Neural crest cell (in vitro differentiated cells): Measurements from ENCODE around the gene MRPL34. TPM values are rescaled to one million over a fixed set of nuclear protein-coding genes. Genes with fewer than 3 reads are reported as not detected.
A peak's percentile ranks its signal among the peaks of the same experiment; 100 is the strongest.

ENCODE experiments used
- DNase-seq: peaks from one replicate; pipeline ENCODE4 v3.0.0; 2021; ENCODE audit warnings: low read depth, mixed read lengths, low spot score
- H3K27ac Mint-ChIP-seq: one replicate; pipeline ENCODE4 v1.8.0; 2021; ENCODE audit warnings: mild to moderate bottlenecking, mixed read lengths; ENCODE audit not compliant: unreplicated experiment
- H3K27me3 Mint-ChIP-seq: 2 replicates; pipeline ENCODE4 v1.8.0; 2021; ENCODE audit warnings: low read depth, mild to moderate bottlenecking, mixed read lengths
- H3K36me3 Mint-ChIP-seq: 2 replicates; pipeline ENCODE4 v1.8.0; 2021; ENCODE audit warnings: low read depth, mild to moderate bottlenecking, mixed read lengths
- H3K4me1 Mint-ChIP-seq: 2 replicates; pipeline ENCODE4 v1.8.0; 2021; ENCODE audit warnings: mixed read lengths
- H3K4me3 Mint-ChIP-seq: one replicate; pipeline ENCODE4 v1.8.0; 2021; ENCODE audit warnings: mild to moderate bottlenecking, mixed read lengths
- H3K9me3 Mint-ChIP-seq: 2 replicates; pipeline ENCODE4 v1.8.0; 2021; ENCODE audit warnings: mixed read lengths
- CTCF ChIP-seq: fragments of 200-600 bp; sonication (generic); conservative IDR thresholded peaks from 2 replicates; pipeline ENCODE4 v1.5.0; 2021; ENCODE audit warnings: antibody characterized with exemption, mild to moderate bottlenecking
- total RNA-seq: library from RNA; stranded (reverse); gene quantifications from 2 replicates; pipeline ENCODE4 v1.2.1, GENCODE V29; 2021

The MRPL34 gene
- total RNA-seq, 1 donor from 2014 or later, result 74.2 TPM

DNA sequence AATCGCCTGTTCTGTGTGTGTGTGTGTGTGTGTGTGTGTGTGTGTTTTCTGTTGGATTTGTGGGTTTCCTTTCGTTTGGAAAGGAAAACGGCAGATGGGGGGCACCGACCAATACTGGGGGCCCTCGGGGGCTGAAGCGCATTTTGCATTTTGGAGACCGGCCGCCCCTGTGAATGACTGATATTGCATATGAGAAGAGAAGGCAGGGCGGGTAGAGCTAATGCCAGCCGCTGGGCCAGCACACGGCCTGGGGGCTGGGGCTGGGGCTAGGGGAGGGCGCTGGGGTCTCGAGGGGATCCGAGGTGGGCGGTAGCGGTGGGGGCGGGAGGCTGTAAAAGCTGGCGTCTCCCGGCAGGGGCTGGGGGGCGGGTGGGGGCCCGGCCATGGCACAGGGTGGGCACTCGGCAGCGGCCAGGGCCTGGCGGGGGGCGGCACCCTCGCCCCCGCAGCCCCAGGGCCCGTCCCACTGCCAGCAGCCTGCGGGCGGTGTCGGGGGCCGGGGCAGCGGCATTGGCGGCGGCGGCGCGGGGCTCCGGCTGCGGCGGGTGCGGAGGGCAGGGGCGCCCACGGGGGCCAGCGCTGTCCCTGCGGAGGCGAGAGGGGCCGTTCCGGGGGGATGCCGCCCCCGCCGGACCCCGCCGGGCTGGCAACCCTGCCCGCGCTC lies 17.8 kb downstream of the MRPL34 start:
- Mint-ChIP-seq H3K9me3 (no peaks in the 10 kb centered on the region), H3K4me3 (peak overlapping the region; percentile 66), H3K4me1 (peaks cover 6% of the 10 kb centered on the region), H3K27me3 (peaks cover 5% of the 10 kb centered on the region), H3K27ac (no peak overlapping the region), H3K36me3 (peaks cover 2% of the 10 kb centered on the region)
- DNase-seq, result no peak
- no peak for TF ChIP-seq CTCF

GRCh38 chr19:17323964-17324332 lies 18.3 kb downstream of the MRPL34 start:
- Mint-ChIP-seq H3K27me3 (peaks cover 5% of the 10 kb centered on the region), H3K9me3 (no peaks in the 10 kb centered on the region), H3K4me1 (peaks cover 6% of the 10 kb centered on the region), H3K36me3 (peaks cover 2% of the 10 kb centered on the region), H3K27ac (no peak overlapping the region), H3K4me3 (no peak overlapping the region)
- no peak for DNase-seq
- TF ChIP-seq CTCF, result no peak

- Mint-ChIP-seq H3K4me3 (no peak overlapping the region), H3K27ac (no peak overlapping the region), H3K36me3 (peaks cover 2% of the 10 kb centered on the region), H3K27me3 (peaks cover 8% of the 10 kb centered on the region), H3K9me3 (no peaks in the 10 kb centered on the region), H3K4me1 (peaks cover 6% of the 10 kb centered on the region)
- no peak for DNase-seq
- no peak for TF ChIP-seq CTCF
These were observed 18.9 kb downstream of the MRPL34 start for GRCh38 chr19:17324357-17325114.

DNA sequence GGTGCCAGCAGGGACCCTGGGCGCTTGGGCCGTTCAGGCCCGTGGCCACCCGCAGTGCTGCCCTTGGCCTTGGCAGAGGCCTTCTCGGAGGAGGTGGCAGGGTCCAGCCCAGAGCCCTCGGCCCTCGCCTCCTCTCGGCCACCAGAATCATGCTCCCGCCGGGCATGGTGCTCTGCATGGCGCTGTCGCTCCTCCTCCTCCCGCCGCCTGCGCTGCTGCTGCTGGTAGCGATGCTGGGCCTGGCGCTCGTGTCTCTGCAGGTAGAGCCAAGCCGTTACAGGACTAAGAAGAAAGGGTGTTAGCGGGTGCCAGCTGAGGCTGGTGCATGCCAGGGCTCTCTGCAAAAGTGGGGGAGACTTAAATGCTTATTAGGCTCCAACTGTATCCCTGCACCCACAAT lies 19.5 kb downstream of the MRPL34 start:
- no peak for TF ChIP-seq CTCF
- Mint-ChIP-seq H3K4me1 (peaks cover 6% of the 10 kb centered on the region), H3K27me3 (peaks cover 14% of the 10 kb centered on the region), H3K27ac (no peak overlapping the region), H3K9me3 (no peaks in the 10 kb centered on the region), H3K36me3 (peaks cover 2% of the 10 kb centered on the region), H3K4me3 (no peak overlapping the region)
- DNase-seq, result no peak

GRCh38 chr19:17325881-17326594 lies 20.4 kb downstream of the MRPL34 start:
- no peak for TF ChIP-seq CTCF
- Mint-ChIP-seq H3K9me3 (no peaks in the 10 kb centered on the region), H3K27ac (no peak overlapping the region), H3K27me3 (peaks cover 21% of the 10 kb centered on the region), H3K36me3 (peaks cover 6% of the 10 kb centered on the region), H3K4me3 (peak overlapping the region; percentile 51), H3K4me1 (peaks cover 6% of the 10 kb centered on the region)
- no peak for DNase-seq
